Thymus (tissue), 11 donors: Measurements from ENCODE around the gene CELSR2. TPM values are rescaled to one million over a fixed set of nuclear protein-coding genes. Genes with fewer than 3 reads are reported as not detected.
"Not testable (repeated sequence)": the region's sequence is repeated elsewhere in the genome, so short reads cannot be mapped to it uniquely, and the experiment has no call there.

Source experiments
- DNase-seq, 9 donors: peaks; one replicate each; pipeline ENCODE4 v3.0.0-alpha.2; 2013; ENCODE audit warnings: low spot score in 9 of 9, low read depth in 6 of 9, missing footprints in 1 of 9
- H3K27ac ChIP-seq, 2 donors: one replicate each; pipeline ENCODE4 v1.5.1; 2013; ENCODE audit warnings: control low read depth in 1 of 2, low read depth in 1 of 2, low read length in 1 of 2, mild to moderate bottlenecking in 1 of 2, moderate library complexity in 1 of 2
- H3K27me3 ChIP-seq, 2 donors: one replicate each; pipeline ENCODE4 v1.5.1; 2013; ENCODE audit warnings: low read length in 1 of 2; ENCODE audit not compliant: control insufficient read depth in 2 of 2, insufficient read depth in 1 of 2
- H3K36me3 ChIP-seq, 2 donors: one replicate each; pipeline ENCODE4 v1.5.1; 2013; ENCODE audit warnings: low read length in 1 of 2, mild to moderate bottlenecking in 1 of 2, moderate library complexity in 1 of 2; ENCODE audit not compliant: control insufficient read depth in 2 of 2, insufficient read depth in 2 of 2
- H3K4me1 ChIP-seq, 2 donors: one replicate each; pipeline ENCODE4 v1.5.1; 2013; ENCODE audit warnings: low read length in 2 of 2; ENCODE audit not compliant: control insufficient read depth in 2 of 2, insufficient read depth in 2 of 2
- H3K4me3 ChIP-seq, 2 donors: one replicate each; pipeline ENCODE4 v1.5.1; 2013; ENCODE audit warnings: low read length in 2 of 2, control low read depth in 1 of 2, mild to moderate bottlenecking in 1 of 2
- H3K9me3 ChIP-seq, 2 donors: one replicate each; pipeline ENCODE4 v1.5.1; 2013; ENCODE audit warnings: low read length in 1 of 2, mild to moderate bottlenecking in 1 of 2; ENCODE audit not compliant: control insufficient read depth in 2 of 2, insufficient read depth in 1 of 2
- WGBS: extraction: QIAGEN DNeasy Blood & Tissue Kit; methylation state at CpG from one replicate; pipeline ENCODE4 v1.1.7; 2013; 5-methylcytosine and 5-hydroxymethylcytosine counted together
- polyA plus RNA-seq: library from polyadenylated mRNA; stranded (reverse); fragments of 200-250 nt; gene quantifications from one replicate; pipeline ENCODE4 v1.2.3, GENCODE V29; 2013
- total RNA-seq: library from RNA; stranded (reverse); fragments of 120-200 nt; gene quantifications from one replicate; pipeline ENCODE4 v1.2.4, GENCODE V29; 2013
- donor health status: healthy.

CELSR2 gene
- total and polyA plus RNA-seq, 2 donors: 1.2 to 2.5 TPM

DNA sequence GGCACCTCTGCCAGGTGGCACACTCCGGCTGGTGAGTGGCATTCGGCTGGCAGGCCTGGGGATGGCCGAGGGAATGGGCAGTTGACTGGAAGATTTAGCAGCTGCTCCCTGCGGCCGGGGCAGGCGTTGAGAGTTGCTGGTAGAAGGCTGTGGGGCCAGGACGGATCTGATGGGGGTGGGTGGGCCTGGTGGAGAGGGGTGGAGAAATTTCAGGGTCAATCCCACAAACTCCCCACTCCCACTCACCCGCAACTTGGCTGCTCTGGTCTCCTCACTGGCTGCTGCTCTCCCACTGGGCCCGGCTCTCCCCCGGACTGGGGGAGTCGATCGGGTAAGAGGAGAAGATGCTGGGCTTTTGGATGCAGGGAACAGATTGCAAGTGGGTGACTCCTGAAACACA, 31.5 kb downstream of the CELSR2 start:
- H3K4me1 ChIP-seq: peaks cover 14 to 31% of the 10 kb centered on the region in 2 donors

DNA sequence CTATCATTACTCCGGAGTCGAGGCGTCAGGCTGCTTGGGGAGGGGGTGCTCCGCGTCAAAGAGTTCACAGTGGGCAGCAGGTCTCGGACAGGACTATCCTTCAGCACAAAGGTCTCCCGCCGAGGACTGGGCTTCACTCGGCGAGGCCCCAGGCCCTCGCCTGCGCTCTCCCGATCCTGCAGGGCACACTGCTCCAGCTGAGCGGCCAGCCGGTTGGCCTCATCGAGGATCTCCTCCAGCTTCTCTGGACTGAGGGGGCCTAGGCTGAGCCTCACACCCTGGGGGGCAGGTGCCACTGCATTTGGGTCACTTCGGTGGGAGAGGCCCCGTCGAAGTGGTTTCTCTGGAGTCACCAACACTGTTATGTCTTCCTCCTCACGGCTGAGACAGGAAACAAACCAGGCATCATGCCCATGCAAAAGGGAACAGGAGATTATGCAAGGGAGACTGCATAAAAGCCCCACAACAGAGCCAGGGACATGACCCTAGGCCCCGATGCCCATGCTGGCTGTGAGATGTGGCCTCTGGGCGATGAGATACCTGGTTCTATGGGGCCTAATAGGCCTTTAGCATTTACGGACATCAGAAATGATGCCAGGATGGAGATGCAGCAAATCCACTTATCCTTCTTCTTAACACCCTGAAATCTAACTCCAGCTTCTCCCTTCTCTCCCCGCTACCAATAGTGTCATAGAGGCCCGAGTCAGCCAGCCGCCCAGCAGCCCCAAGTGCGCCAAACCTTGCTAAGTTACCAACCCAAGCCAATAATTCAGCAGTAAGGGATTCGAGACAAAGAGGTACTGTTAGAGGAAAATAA, 32.5 kb downstream of the CELSR2 start:
- Histone ChIP-seq H3K4me1 (peaks cover 14 to 31% of the 10 kb centered on the region in 2 donors), H3K27me3 (no peaks in the 10 kb centered on the region), H3K4me3 (peak overlapping the region; percentile 79 to 82), H3K36me3 (peaks cover 7 to 18% of the 10 kb centered on the region in 2 donors), H3K27ac (no peak overlapping the region), H3K9me3 (peaks cover 0 to 2% of the 10 kb centered on the region in 2 donors)
- 80% methylated on average over 28 of the region's 28 CpGs for WGBS
- DNase-seq: no peak

More for the DNA sequence above, 31.5 kb downstream of the CELSR2 start:
- Histone ChIP-seq H3K9me3 (peaks cover 0 to 2% of the 10 kb centered on the region in 2 donors), H3K36me3 (peaks cover 7 to 18% of the 10 kb centered on the region in 2 donors), H3K27me3 (no peaks in the 10 kb centered on the region), H3K4me3 (no peak overlapping the region), H3K27ac (no peak overlapping the region)
- DNase-seq: no peak
- WGBS: 97% methylated on average over 12 of the region's 12 CpGs

GRCh38 chr1:109282497-109282951, 33.2 kb downstream of the CELSR2 start:
- no peak overlapping the region for H3K27ac ChIP-seq
- WGBS: 28% methylated on average over 10 of the region's 10 CpGs
- H3K4me1 ChIP-seq: peaks cover 14 to 30% of the 10 kb centered on the region in 2 donors
- H3K4me3 ChIP-seq: peak overlapping the region; percentile 79 to 82
- H3K27me3 ChIP-seq: no peaks in the 10 kb centered on the region
- peaks cover 7 to 18% of the 10 kb centered on the region in 2 donors for H3K36me3 ChIP-seq
- peaks cover 0 to under 1% of the 10 kb centered on the region in 2 donors for H3K9me3 ChIP-seq
- DNase-seq: no peak

- H3K4me3 ChIP-seq: peak within 1 kb of the TSS; percentile 79 to 82
- peaks cover 7 to 15% of the 10 kb centered on the region in 2 donors for H3K36me3 ChIP-seq
- H3K27me3 ChIP-seq: no peaks in the 10 kb centered on the region
- peak within 1 kb of the TSS; percentile 79 to 80 for H3K27ac ChIP-seq
- DNase-seq: peak; percentile 81 to 95 (median 89)
- under 1% methylated on average over 56 of the region's 56 CpGs for WGBS
- no peaks in the 10 kb centered on the region for H3K9me3 ChIP-seq
- H3K4me1 ChIP-seq: peaks cover 14 to 27% of the 10 kb centered on the region in 2 donors
Measured at GRCh38 chr1:109282952-109283747, 33.8 kb downstream of the CELSR2 start, which contains the start of gene PSRC1. Gene PSRC1, minus strand, starts transcription at chr1:109283145.

GRCh38 chr1:109283748-109284600, 34.6 kb downstream of the CELSR2 start:
- Histone ChIP-seq H3K27ac (peak overlapping the region; percentile 79 to 80), H3K9me3 (no peaks in the 10 kb centered on the region), H3K27me3 (no peaks in the 10 kb centered on the region), H3K4me1 (peaks cover 14 to 27% of the 10 kb centered on the region in 2 donors), H3K36me3 (peaks cover 7 to 13% of the 10 kb centered on the region in 2 donors), H3K4me3 (peak overlapping the region; percentile 79 to 82)
- 62% methylated on average over 17 of the region's 17 CpGs for WGBS
- peak in 1 of 9 donors; percentile 9 for DNase-seq

DNA sequence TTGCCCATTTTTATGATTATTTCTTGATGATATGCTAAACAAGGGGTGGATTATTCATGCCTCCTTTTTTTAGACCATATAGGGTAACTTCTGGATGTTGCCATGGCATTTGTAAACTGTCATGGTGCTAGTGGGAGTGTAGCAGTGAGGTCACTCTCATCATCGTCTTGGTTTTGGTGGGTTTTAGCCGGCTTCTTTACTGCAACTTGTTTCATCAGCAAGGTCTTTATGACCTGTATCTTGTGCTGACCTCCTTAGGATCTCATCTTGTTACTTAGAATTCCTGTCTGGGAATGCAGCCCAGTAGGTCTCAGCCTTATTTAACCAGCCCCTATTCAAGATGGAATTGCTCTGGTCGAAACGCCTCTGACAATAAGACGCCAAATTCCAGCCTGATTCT, 37.4 kb downstream of the CELSR2 start:
- not testable (repeated sequence) for H3K27me3 ChIP-seq, H3K9me3 ChIP-seq, DNase-seq, H3K36me3 ChIP-seq, H3K27ac ChIP-seq, H3K4me3 ChIP-seq
- peaks cover 12 to 23% of the 10 kb centered on the region in 2 donors for H3K4me1 ChIP-seq
- WGBS: 98% methylated on average over 5 of the region's 5 CpGs

DNA sequence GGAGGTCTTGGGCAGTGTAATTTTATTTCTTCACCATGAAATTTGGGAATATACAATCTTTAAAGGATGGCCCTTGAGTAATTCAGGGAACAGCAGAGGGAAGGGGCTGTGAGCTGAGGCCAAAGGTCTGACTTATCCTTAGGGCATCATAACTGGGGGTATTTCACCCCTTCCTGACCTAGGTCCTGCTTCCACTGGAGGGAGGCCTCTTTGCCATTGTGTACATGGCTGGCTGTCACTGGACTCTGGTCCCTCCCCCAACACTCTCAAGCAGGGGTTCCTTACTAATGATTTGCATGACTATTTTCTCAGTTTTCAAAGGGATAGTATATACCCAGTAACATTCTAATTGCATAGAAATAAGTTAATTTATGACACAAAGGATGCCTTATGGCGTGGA, 40.8 kb downstream of the CELSR2 start:
- WGBS: 92% methylated on average over 1 of the region's 1 CpG
- no peak overlapping the region for H3K4me3 ChIP-seq
- DNase-seq: no peak
- no peaks in the 10 kb centered on the region for H3K36me3 ChIP-seq
- peaks cover 0 to 4% of the 10 kb centered on the region in 2 donors for H3K27me3 ChIP-seq
- no peak overlapping the region for H3K27ac ChIP-seq
- no peaks in the 10 kb centered on the region for H3K4me1 ChIP-seq
- no peaks in the 10 kb centered on the region for H3K9me3 ChIP-seq

DNA sequence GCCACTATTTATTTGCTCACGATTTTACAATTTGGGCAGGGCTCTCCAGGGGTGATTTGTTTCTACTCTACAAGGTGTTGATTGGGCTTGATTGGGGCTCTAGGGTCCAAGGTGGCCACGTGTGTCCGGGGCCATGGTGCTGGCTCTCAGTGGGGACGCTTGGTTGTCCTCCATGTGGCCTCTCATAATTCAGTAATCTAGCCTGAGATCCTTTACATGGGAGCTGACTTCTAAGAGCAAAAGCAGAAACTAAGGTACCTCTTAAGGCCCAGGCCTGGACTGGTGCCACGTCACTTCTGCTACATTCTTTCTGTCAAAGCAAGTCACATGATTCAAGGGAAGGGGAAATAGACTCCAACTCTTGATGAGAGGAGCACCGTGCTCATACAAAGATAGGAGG, 41.7 kb downstream of the CELSR2 start:
- WGBS: 72% methylated on average over 6 of the region's 6 CpGs
- H3K9me3 ChIP-seq: no peaks in the 10 kb centered on the region
- DNase-seq: no peak

More for the DNA sequence above, 41.7 kb downstream of the CELSR2 start:
- Histone ChIP-seq H3K4me1 (no peaks in the 10 kb centered on the region), H3K27ac (no peak overlapping the region), H3K36me3 (no peaks in the 10 kb centered on the region), H3K27me3 (peaks cover 0 to 5% of the 10 kb centered on the region in 2 donors), H3K4me3 (no peak overlapping the region)
